Measurements from ENCODE around the gene IPO5.
"Not testable (repeated sequence)": the region's sequence is repeated elsewhere in the genome, so short reads cannot be mapped to it uniquely, and the experiment has no call there.

IPO5 gene

GRCh38 chr13:97938706-97939475 lies 14.6 kb upstream of the IPO5 start:
- Mint-ChIP-seq H3K9me3 (no peaks in the 10 kb centered on the region), H3K27ac (no peak overlapping the region), H3K36me3 (ENCODE audit: low read depth) (no peaks in the 10 kb centered on the region), H3K4me1 (ENCODE audit: low read depth) (no peaks in the 10 kb centered on the region), H3K4me3 (no peak overlapping the region), H3K27me3 (peaks cover 25% of the 10 kb centered on the region)

DNA sequence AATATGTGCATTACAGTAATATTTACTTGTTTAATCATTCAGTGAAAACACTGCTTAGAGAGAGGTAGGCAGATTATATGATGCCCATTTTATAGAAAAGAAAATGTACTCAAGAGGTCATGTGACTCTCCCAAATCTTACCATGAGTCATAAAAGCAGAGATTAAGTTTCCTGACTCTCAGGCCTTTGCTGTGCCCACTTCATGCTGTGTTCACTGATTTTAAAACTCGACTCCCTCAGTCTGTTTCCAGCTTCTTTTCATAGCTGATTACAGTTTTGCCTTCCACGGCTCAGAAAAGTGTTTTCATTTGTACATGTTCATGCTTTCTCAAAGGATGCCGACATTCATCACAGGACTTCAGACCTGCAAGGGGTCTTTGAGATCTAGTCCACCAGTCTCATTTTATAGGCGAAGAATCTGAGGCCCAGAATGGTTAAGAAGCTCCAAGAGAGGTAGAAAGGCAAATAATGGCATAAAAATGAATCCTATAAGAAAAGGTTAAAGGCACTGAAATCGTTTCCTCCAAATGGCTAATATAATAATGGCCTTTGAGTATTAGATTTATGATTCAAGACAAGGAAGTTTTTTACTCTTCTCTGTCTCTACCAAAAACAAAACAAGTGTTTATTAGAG lies 9.0 kb upstream of the IPO5 start:
- Mint-ChIP-seq H3K27ac (no peak overlapping the region), H3K4me1 (ENCODE audit: low read depth) (peaks cover 6% of the 10 kb centered on the region), H3K36me3 (ENCODE audit: low read depth) (no peaks in the 10 kb centered on the region), H3K27me3 (peaks cover 9% of the 10 kb centered on the region), H3K4me3 (no peak overlapping the region), H3K9me3 (no peaks in the 10 kb centered on the region)

DNA sequence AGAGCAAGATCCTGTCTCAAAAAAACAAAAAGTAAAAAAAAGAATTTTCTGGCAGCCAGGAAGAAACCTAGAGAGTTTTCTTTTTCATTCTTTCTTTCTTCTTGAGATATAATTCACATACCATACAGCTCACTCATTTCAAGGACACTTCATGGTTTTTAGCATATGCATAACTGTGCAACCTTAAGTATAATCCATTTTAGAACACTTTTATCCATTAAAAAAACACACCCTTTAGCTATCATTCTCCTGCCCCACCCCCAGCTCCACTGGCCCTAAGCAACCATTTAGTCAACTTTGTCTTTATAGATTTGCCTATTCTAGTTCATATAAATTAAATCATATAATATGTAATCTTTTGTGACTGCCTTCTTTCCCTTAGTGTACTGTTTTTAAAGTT lies 8.1 kb upstream of the IPO5 start:
- peaks cover 6% of the 10 kb centered on the region for H3K27me3 Mint-ChIP-seq
- no peak overlapping the region for H3K27ac Mint-ChIP-seq
- H3K9me3 Mint-ChIP-seq: peaks cover 3% of the 10 kb centered on the region
- H3K36me3 Mint-ChIP-seq (ENCODE audit: low read depth): no peaks in the 10 kb centered on the region
- no peak overlapping the region for H3K4me3 Mint-ChIP-seq
- H3K4me1 Mint-ChIP-seq (ENCODE audit: low read depth): peaks cover 6% of the 10 kb centered on the region

DNA sequence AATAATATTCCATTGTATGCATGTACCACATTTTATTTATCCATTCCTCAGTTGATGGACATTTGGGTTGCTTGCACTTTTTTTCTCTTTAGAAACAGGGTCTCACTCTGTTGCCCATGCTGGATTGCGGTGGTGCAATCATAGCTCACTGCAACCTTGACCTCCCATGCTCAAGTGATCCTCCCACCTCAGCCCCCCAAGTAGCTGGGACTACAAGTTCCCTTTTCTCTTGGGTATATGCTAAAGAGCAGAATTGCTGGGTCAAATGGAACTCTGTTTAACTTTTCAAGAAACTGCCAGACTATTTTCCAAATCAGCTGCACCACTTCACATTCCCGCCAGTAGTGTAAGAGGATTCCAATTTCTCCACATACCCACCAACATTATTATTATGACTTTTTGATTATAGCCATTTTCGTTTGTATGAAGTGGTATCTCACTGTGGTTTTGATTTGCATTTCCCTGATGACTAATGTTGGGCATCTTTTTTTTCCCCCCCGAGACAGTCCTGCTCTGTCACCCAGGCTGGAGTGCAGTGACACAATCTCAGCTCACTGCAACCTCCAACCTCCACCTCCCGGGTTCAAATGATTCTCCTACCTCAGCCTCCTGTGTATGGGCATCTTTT lies 7.6 kb upstream of the IPO5 start:
- peaks cover 6% of the 10 kb centered on the region for H3K27me3 Mint-ChIP-seq
- no peaks in the 10 kb centered on the region for H3K36me3 Mint-ChIP-seq (ENCODE audit: low read depth)
- H3K27ac Mint-ChIP-seq: no peak overlapping the region

GRCh38 chr13:97946951-97947588 lies 6.4 kb upstream of the IPO5 start:
- Mint-ChIP-seq H3K4me1 (ENCODE audit: low read depth) (peaks cover 6% of the 10 kb centered on the region), H3K9me3 (peaks cover 3% of the 10 kb centered on the region), H3K4me3 (no peak overlapping the region), H3K27me3 (peaks cover 6% of the 10 kb centered on the region), H3K27ac (no peak overlapping the region), H3K36me3 (ENCODE audit: low read depth) (no peaks in the 10 kb centered on the region)

More for the DNA sequence above, 7.6 kb upstream of the IPO5 start:
- no peak overlapping the region for H3K4me3 Mint-ChIP-seq
- H3K9me3 Mint-ChIP-seq: peaks cover 3% of the 10 kb centered on the region
- H3K4me1 Mint-ChIP-seq (ENCODE audit: low read depth): peaks cover 6% of the 10 kb centered on the region

DNA sequence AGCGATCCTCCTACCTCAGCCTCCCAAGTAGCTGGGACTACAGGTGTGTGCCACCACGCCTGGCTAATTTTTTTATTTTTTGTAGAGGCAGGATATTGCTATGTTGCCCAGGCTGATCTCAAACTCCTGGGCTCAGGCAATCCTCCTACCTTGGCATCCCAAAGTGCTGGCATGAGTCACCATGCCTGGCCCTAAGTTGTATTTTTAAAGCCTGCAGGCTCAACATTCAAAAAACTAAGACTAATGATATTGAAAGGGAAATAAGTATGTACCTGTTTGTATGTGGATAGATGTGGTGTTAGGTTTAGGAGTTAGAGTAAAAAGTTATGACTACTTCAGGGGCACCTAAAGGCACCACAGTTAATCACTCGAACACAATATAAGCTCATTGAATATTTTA lies 5.4 kb upstream of the IPO5 start:
- Mint-ChIP-seq H3K4me3 (no peak overlapping the region), H3K9me3 (peaks cover 3% of the 10 kb centered on the region), H3K27me3 (peaks cover 6% of the 10 kb centered on the region), H3K36me3 (ENCODE audit: low read depth) (no peaks in the 10 kb centered on the region), H3K4me1 (ENCODE audit: low read depth) (peaks cover 6% of the 10 kb centered on the region), H3K27ac (no peak overlapping the region)

- H3K9me3 Mint-ChIP-seq; H3K27ac Mint-ChIP-seq; H3K36me3 Mint-ChIP-seq (ENCODE audit: low read depth); H3K27me3 Mint-ChIP-seq; H3K4me1 Mint-ChIP-seq (ENCODE audit: low read depth); H3K4me3 Mint-ChIP-seq: not testable (repeated sequence)
Observed at GRCh38 chr13:97949316-97949715, 4.2 kb upstream of the IPO5 start.

DNA sequence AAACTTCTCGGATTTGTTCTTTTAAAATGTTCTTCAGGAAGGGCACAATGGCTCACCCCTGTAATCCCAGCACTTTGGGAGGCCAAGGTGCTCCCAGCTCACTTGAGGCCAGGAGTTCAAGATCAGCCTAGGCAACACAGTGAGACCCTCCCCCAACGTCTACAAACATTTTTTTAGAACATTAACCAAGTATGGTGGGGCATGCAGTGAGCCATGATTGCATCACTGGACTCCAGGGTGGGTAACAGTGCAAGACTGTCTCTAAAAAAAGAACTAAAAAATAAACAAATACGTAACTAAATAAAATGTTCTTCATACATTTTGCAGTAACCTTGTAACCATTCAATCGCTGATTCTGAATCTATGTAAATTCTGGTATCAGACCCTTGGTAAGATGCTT lies 2.1 kb upstream of the IPO5 start:
- Mint-ChIP-seq H3K27me3 (peaks cover 6% of the 10 kb centered on the region), H3K27ac (no peak overlapping the region), H3K4me1 (ENCODE audit: low read depth) (no peaks in the 10 kb centered on the region)

DNA sequence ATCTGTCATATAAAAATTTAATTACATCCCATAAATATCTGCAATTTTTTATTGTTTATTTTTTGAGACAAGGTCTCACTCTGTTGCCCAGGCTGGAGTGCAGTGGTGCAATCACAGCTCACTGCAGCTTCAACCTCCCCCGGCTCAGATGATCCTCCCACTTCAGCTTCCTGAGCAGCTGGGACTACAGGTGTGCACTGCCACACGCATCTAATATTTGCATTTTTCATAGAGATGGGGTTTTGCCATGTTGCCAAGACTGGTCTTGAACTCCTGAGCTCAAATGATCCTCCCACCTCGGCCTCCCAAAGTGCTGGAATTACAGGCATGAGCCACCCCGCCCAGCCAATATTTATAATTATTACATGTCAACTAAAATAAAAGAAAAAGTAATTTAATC lies 644 bp upstream of the IPO5 start:
- not testable (repeated sequence) for H3K9me3 Mint-ChIP-seq; H3K27ac Mint-ChIP-seq; H3K27me3 Mint-ChIP-seq; H3K36me3 Mint-ChIP-seq (ENCODE audit: low read depth); H3K4me1 Mint-ChIP-seq (ENCODE audit: low read depth); H3K4me3 Mint-ChIP-seq

More for the DNA sequence above, 2.1 kb upstream of the IPO5 start:
- Mint-ChIP-seq H3K36me3 (ENCODE audit: low read depth) (no peaks in the 10 kb centered on the region), H3K9me3 (peaks cover 3% of the 10 kb centered on the region), H3K4me3 (no peak overlapping the region)

- Mint-ChIP-seq H3K4me3 (no peak overlapping the region), H3K4me1 (ENCODE audit: low read depth) (no peaks in the 10 kb centered on the region), H3K27ac (no peak overlapping the region), H3K9me3 (no peaks in the 10 kb centered on the region), H3K36me3 (ENCODE audit: low read depth) (no peaks in the 10 kb centered on the region), H3K27me3 (peaks cover 8% of the 10 kb centered on the region)
Observed at GRCh38 chr13:97961340-97961739, 7.9 kb downstream of the IPO5 start.

DNA sequence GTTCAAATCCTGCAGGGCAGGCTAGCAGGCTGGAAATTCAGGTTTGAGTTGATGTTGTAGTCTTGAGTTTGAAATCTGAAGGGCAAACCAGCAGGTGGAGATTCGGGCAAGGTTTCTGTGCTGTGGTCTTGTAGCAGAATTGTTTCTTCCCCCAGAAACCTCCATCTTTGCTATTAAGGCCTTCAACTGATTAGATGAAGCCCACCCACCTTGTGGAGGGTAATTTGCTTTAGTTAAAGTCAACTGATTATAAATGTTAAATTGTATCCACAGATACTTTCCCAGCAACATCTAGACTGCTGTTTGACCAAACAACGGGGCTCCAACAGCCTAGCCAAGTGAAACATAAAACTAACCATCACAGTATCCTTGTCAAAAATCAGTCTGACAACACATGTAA lies 9.4 kb downstream of the IPO5 start:
- Mint-ChIP-seq H3K4me3 (no peak overlapping the region), H3K4me1 (ENCODE audit: low read depth) (no peaks in the 10 kb centered on the region), H3K9me3 (no peaks in the 10 kb centered on the region), H3K36me3 (ENCODE audit: low read depth) (no peaks in the 10 kb centered on the region), H3K27me3 (peaks cover 18% of the 10 kb centered on the region), H3K27ac (no peak overlapping the region)

GRCh38 chr13:97967226-97967625 lies 13.8 kb downstream of the IPO5 start:
- Mint-ChIP-seq H3K4me3 (no peak overlapping the region), H3K27ac (no peak overlapping the region), H3K36me3 (ENCODE audit: low read depth) (no peaks in the 10 kb centered on the region), H3K27me3 (peaks cover 22% of the 10 kb centered on the region), H3K4me1 (ENCODE audit: low read depth) (no peaks in the 10 kb centered on the region), H3K9me3 (no peaks in the 10 kb centered on the region)

- Mint-ChIP-seq H3K9me3 (no peaks in the 10 kb centered on the region), H3K4me3 (no peak overlapping the region), H3K27me3 (peaks cover 21% of the 10 kb centered on the region), H3K27ac (no peak overlapping the region), H3K4me1 (ENCODE audit: low read depth) (no peaks in the 10 kb centered on the region), H3K36me3 (ENCODE audit: low read depth) (no peaks in the 10 kb centered on the region)
Observed at GRCh38 chr13:97967948-97968347, 14.5 kb downstream of the IPO5 start.

DNA sequence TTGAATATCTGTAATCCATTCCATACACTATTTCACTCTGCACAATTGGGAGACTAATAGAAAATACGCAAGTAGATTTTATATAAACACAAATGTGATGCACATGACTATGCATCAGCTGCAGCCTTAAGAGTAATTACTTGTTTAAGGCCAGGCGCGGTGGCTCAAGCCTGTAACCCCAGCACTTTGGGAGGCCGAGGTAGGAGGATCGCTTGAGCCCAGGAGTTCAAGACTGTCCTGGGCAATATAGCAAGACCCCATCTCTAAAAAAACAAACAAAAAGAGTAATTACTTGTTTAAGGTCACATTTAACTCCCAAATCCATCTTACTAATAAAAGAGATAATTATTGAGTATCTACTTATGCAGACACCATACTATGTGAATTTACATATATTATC lies 18.0 kb downstream of the IPO5 start:
- Mint-ChIP-seq H3K27me3 (peaks cover 13% of the 10 kb centered on the region), H3K9me3 (no peaks in the 10 kb centered on the region), H3K27ac (no peak overlapping the region), H3K36me3 (ENCODE audit: low read depth) (no peaks in the 10 kb centered on the region), H3K4me1 (ENCODE audit: low read depth) (peaks cover 5% of the 10 kb centered on the region), H3K4me3 (no peak overlapping the region)

DNA sequence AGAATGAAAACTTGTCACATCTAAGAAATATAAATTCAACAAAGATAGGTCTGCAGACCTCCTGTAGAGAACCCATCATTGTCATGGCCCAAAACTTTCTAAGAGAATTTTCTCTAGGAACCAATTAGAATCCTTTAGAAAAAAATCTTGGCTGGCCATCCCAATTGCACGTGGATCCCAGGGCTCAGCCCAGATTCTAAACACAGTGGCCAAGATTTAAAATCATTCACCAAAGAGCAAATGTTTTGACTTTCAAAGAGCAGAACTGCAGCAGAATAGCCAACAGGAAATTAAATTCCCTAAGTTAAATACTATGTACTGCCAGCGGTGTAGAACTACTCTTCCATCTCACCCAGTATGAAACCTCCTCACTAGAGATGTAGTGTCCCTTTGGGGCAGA lies 21.3 kb downstream of the IPO5 start:
- peaks cover 20% of the 10 kb centered on the region for H3K36me3 Mint-ChIP-seq (ENCODE audit: low read depth)
- H3K27me3 Mint-ChIP-seq: no peaks in the 10 kb centered on the region
- no peak overlapping the region for H3K27ac Mint-ChIP-seq

More for the DNA sequence above, 21.3 kb downstream of the IPO5 start:
- Mint-ChIP-seq H3K4me3 (peak overlapping the region; percentile 8), H3K9me3 (no peaks in the 10 kb centered on the region), H3K4me1 (ENCODE audit: low read depth) (peaks cover 25% of the 10 kb centered on the region)
